ENCODE measurements around the gene AUTS2. TPM values are rescaled to one million over a fixed set of nuclear protein-coding genes. Genes with fewer than 3 reads are reported as not detected.
A peak's percentile ranks its signal among the peaks of the same experiment; 100 is the strongest.

AUTS2 gene
- total RNA-seq, 5 donors from 2014 or later (not counting 1 experiment from before 2014, with no cell fraction given): 10.6 to 66.2 (median 37.6) TPM

GRCh38 chr7:70035519-70035918 lies 437.2 kb downstream of the AUTS2 start:
- Mint-ChIP-seq H3K4me1 (no peaks in the 10 kb centered on the region), H3K9me3 (no peaks in the 10 kb centered on the region), H3K4me3 (no peak overlapping the region), H3K36me3 (no peaks in the 10 kb centered on the region), H3K27ac (no peak overlapping the region), H3K27me3 (no peaks in the 10 kb centered on the region)
- Histone ChIP-seq H3K36me3 (ENCODE audit: control insufficient read depth in 2 of 2, extremely low read depth in 1 of 2, insufficient read depth in 1 of 2, low read length in 1 of 2) (no peaks in the 10 kb centered on the region), H3K9me3 (no peaks in the 10 kb centered on the region), H3K27ac (ENCODE audit: low read length) (no peak overlapping the region), H3K27me3 (replicated peaks in 1 of 2; ENCODE audit: control insufficient read depth in 2 of 2, extremely low read depth in 1 of 2, insufficient read depth in 2 of 2, low read length in 1 of 2) (no peaks in the 10 kb centered on the region), H3K4me3 (ENCODE audit: control insufficient read depth in 1 of 2, extremely low read depth in 1 of 2, low read length in 1 of 2) (no peak overlapping the region), H3K4me1 (ENCODE audit: control insufficient read depth in 1 of 2, extremely low read depth in 1 of 2, insufficient read depth in 2 of 2, low read length in 2 of 2) (no peaks in the 10 kb centered on the region)
- DNase-seq: no peak
- WGBS (ENCODE audit: insufficient coverage): 67% methylated on average over 1 of the region's 4 CpGs
- ChIA-PET POLR2A (interaction anchor here in 1 of 2 donors (0.5 kb wide), 1 partner anchor 114 kb away, joined by 7 read pairs; no protein-coding TSS in a partner anchor), CTCF (no interaction called here)
- ATAC-seq (replicated peaks in 1 of 4): no peak

GRCh38 chr7:70035955-70036354 lies 437.7 kb downstream of the AUTS2 start:
- Histone ChIP-seq H3K4me3 (ENCODE audit: control insufficient read depth in 1 of 2, extremely low read depth in 1 of 2, low read length in 1 of 2) (no peak overlapping the region), H3K9me3 (no peaks in the 10 kb centered on the region), H3K27ac (ENCODE audit: low read length) (no peak overlapping the region), H3K27me3 (replicated peaks in 1 of 2; ENCODE audit: control insufficient read depth in 2 of 2, extremely low read depth in 1 of 2, insufficient read depth in 2 of 2, low read length in 1 of 2) (no peaks in the 10 kb centered on the region), H3K36me3 (ENCODE audit: control insufficient read depth in 2 of 2, extremely low read depth in 1 of 2, insufficient read depth in 1 of 2, low read length in 1 of 2) (no peaks in the 10 kb centered on the region), H3K4me1 (ENCODE audit: control insufficient read depth in 1 of 2, extremely low read depth in 1 of 2, insufficient read depth in 2 of 2, low read length in 2 of 2) (no peaks in the 10 kb centered on the region)
- WGBS (ENCODE audit: insufficient coverage): no CpG with 5 or more reads among the region's 6 CpGs
- no peak for ATAC-seq (replicated peaks in 1 of 4)
- no peaks in the 10 kb centered on the region for H3K36me3 Mint-ChIP-seq
- no peak overlapping the region for H3K27ac Mint-ChIP-seq
- H3K4me3 Mint-ChIP-seq: no peak overlapping the region
- ChIA-PET CTCF (no interaction called here), POLR2A (no interaction called here)
- H3K27me3 Mint-ChIP-seq: no peaks in the 10 kb centered on the region
- no peaks in the 10 kb centered on the region for H3K9me3 Mint-ChIP-seq
- DNase-seq: no peak
- no peaks in the 10 kb centered on the region for H3K4me1 Mint-ChIP-seq

GRCh38 chr7:70036695-70037094 lies 438.4 kb downstream of the AUTS2 start:
- Histone ChIP-seq H3K4me1 (ENCODE audit: control insufficient read depth in 1 of 2, extremely low read depth in 1 of 2, insufficient read depth in 2 of 2, low read length in 2 of 2) (no peaks in the 10 kb centered on the region), H3K9me3 (no peaks in the 10 kb centered on the region), H3K27ac (ENCODE audit: low read length) (no peak overlapping the region), H3K4me3 (ENCODE audit: control insufficient read depth in 1 of 2, extremely low read depth in 1 of 2, low read length in 1 of 2) (no peak overlapping the region), H3K36me3 (ENCODE audit: control insufficient read depth in 2 of 2, extremely low read depth in 1 of 2, insufficient read depth in 1 of 2, low read length in 1 of 2) (no peaks in the 10 kb centered on the region), H3K27me3 (replicated peaks in 1 of 2; ENCODE audit: control insufficient read depth in 2 of 2, extremely low read depth in 1 of 2, insufficient read depth in 2 of 2, low read length in 1 of 2) (no peaks in the 10 kb centered on the region)
- Mint-ChIP-seq H3K27ac (no peak overlapping the region), H3K9me3 (no peaks in the 10 kb centered on the region), H3K27me3 (no peaks in the 10 kb centered on the region), H3K36me3 (no peaks in the 10 kb centered on the region), H3K4me1 (no peaks in the 10 kb centered on the region), H3K4me3 (no peak overlapping the region)
- DNase-seq (no peak), ATAC-seq (replicated peaks in 1 of 4) (no peak)
- WGBS (ENCODE audit: insufficient coverage): no CpG with 5 or more reads among the region's 1 CpG
- ChIA-PET POLR2A (no interaction called here), CTCF (interaction anchor here in 1 of 2 donors (0.8 kb wide), 1 partner anchor 84 kb away, joined by 4 read pairs; no protein-coding TSS in a partner anchor)

- no CpG with 5 or more reads among the region's 3 CpGs for WGBS (ENCODE audit: insufficient coverage)
- no peaks in the 10 kb centered on the region for H3K36me3 ChIP-seq (ENCODE audit: control insufficient read depth in 2 of 2, extremely low read depth in 1 of 2, insufficient read depth in 1 of 2, low read length in 1 of 2)
- ATAC-seq (replicated peaks in 1 of 4) (no peak), DNase-seq (no peak)
- H3K4me1 ChIP-seq (ENCODE audit: control insufficient read depth in 1 of 2, extremely low read depth in 1 of 2, insufficient read depth in 2 of 2, low read length in 2 of 2): no peaks in the 10 kb centered on the region
- Mint-ChIP-seq H3K36me3 (no peaks in the 10 kb centered on the region), H3K27ac (no peak overlapping the region), H3K4me1 (no peaks in the 10 kb centered on the region), H3K4me3 (no peak overlapping the region), H3K9me3 (no peaks in the 10 kb centered on the region), H3K27me3 (no peaks in the 10 kb centered on the region)
- no peak overlapping the region for H3K4me3 ChIP-seq (ENCODE audit: control insufficient read depth in 1 of 2, extremely low read depth in 1 of 2, low read length in 1 of 2)
- POLR2A ChIA-PET: no interaction called here
- H3K27ac ChIP-seq (ENCODE audit: low read length): no peak overlapping the region
- H3K9me3 ChIP-seq: no peaks in the 10 kb centered on the region
- CTCF ChIA-PET: interaction anchor here in 1 of 2 donors (0.8 kb wide), 1 partner anchor 83 kb away, joined by 4 read pairs; no protein-coding TSS in a partner anchor
- H3K27me3 ChIP-seq (replicated peaks in 1 of 2; ENCODE audit: control insufficient read depth in 2 of 2, extremely low read depth in 1 of 2, insufficient read depth in 2 of 2, low read length in 1 of 2): no peaks in the 10 kb centered on the region
Measured at GRCh38 chr7:70037171-70037933, 439.1 kb downstream of the AUTS2 start.

- H3K27me3 ChIP-seq (replicated peaks in 1 of 2; ENCODE audit: control insufficient read depth in 2 of 2, extremely low read depth in 1 of 2, insufficient read depth in 2 of 2, low read length in 1 of 2): no peaks in the 10 kb centered on the region
- H3K27ac ChIP-seq (ENCODE audit: low read length): no peak overlapping the region
- H3K9me3 ChIP-seq: no peaks in the 10 kb centered on the region
- Mint-ChIP-seq H3K36me3 (no peaks in the 10 kb centered on the region), H3K4me1 (no peaks in the 10 kb centered on the region), H3K4me3 (no peak overlapping the region), H3K27me3 (no peaks in the 10 kb centered on the region), H3K9me3 (no peaks in the 10 kb centered on the region), H3K27ac (no peak overlapping the region)
- CTCF ChIA-PET: no interaction called here
- POLR2A ChIA-PET: no interaction called here
- H3K4me1 ChIP-seq (ENCODE audit: control insufficient read depth in 1 of 2, extremely low read depth in 1 of 2, insufficient read depth in 2 of 2, low read length in 2 of 2): no peaks in the 10 kb centered on the region
- H3K36me3 ChIP-seq (ENCODE audit: control insufficient read depth in 2 of 2, extremely low read depth in 1 of 2, insufficient read depth in 1 of 2, low read length in 1 of 2): no peaks in the 10 kb centered on the region
- WGBS (ENCODE audit: insufficient coverage): no CpG with 5 or more reads among the region's 3 CpGs
- DNase-seq: no peak
- ATAC-seq (replicated peaks in 1 of 4): no peak
- no peak overlapping the region for H3K4me3 ChIP-seq (ENCODE audit: control insufficient read depth in 1 of 2, extremely low read depth in 1 of 2, low read length in 1 of 2)
Measured at GRCh38 chr7:70040051-70040450, 441.8 kb downstream of the AUTS2 start.

GRCh38 chr7:70040970-70041766 lies 442.9 kb downstream of the AUTS2 start:
- Histone ChIP-seq H3K27ac (ENCODE audit: low read length) (no peak overlapping the region), H3K4me1 (ENCODE audit: control insufficient read depth in 1 of 2, extremely low read depth in 1 of 2, insufficient read depth in 2 of 2, low read length in 2 of 2) (no peaks in the 10 kb centered on the region), H3K9me3 (no peaks in the 10 kb centered on the region), H3K36me3 (ENCODE audit: control insufficient read depth in 2 of 2, extremely low read depth in 1 of 2, insufficient read depth in 1 of 2, low read length in 1 of 2) (no peaks in the 10 kb centered on the region), H3K27me3 (replicated peaks in 1 of 2; ENCODE audit: control insufficient read depth in 2 of 2, extremely low read depth in 1 of 2, insufficient read depth in 2 of 2, low read length in 1 of 2) (no peaks in the 10 kb centered on the region), H3K4me3 (ENCODE audit: control insufficient read depth in 1 of 2, extremely low read depth in 1 of 2, low read length in 1 of 2) (no peak overlapping the region)
- DNase-seq (peak in 1 of 35 experiments; percentile 6), ATAC-seq (replicated peaks in 1 of 4) (no peak)
- ChIA-PET POLR2A (no interaction called here), CTCF (interaction anchor here in 1 of 2 donors (0.6 kb wide), 1 partner anchor 657 kb away, joined by 3 read pairs; no protein-coding TSS in a partner anchor)
- H3K9me3 Mint-ChIP-seq: no peaks in the 10 kb centered on the region
- H3K4me1 Mint-ChIP-seq: no peaks in the 10 kb centered on the region
- H3K27ac Mint-ChIP-seq: no peak overlapping the region
- H3K36me3 Mint-ChIP-seq: no peaks in the 10 kb centered on the region
- no peak overlapping the region for H3K4me3 Mint-ChIP-seq
- no peaks in the 10 kb centered on the region for H3K27me3 Mint-ChIP-seq

Measured in T-cell (primary cell).